Fibroblast of mammary gland (primary cell): ENCODE measurements around the gene EXOC4.

ENCODE experiments used
- DNase-seq: peaks from one replicate; pipeline ENCODE4 v3.0.0-alpha.2; 2010; ENCODE audit warnings: low read depth
- H3K4me3 ChIP-seq: 2 replicates; pipeline ENCODE4 v1.5.1; 2011; ENCODE audit warnings: low read depth, mild to moderate bottlenecking, low read length, moderate library complexity; ENCODE audit not compliant: control insufficient read depth
- TF ChIP-seq, protein P1 (sequence below): conservative IDR thresholded peaks from 2 replicates; pipeline ENCODE4 v1.5.1; 2011; ENCODE audit warnings: low read depth, low read length, inconsistent platforms; ENCODE audit not compliant: control insufficient read depth, insufficient read depth

The EXOC4 gene

DNA sequence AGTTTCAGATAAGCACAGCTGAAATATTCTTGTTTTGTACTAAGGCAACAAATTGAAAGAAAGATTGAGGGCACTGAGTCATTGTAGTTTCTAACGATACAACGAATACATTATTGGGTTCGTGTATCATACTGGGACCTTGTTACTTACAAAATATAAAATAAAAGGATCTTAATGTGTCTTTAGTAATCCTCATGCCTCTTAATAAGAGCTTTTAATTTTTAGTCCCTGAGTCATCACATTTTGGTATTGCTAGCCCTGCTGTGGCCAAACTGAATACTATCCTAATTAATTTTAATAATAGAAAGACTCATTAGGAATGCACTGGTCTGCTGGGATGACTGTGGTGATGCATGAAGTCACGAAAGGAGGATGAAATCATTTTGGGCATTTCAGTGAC lies 309.7 kb downstream of the EXOC4 start:
- TF ChIP-seq, protein P1, sequence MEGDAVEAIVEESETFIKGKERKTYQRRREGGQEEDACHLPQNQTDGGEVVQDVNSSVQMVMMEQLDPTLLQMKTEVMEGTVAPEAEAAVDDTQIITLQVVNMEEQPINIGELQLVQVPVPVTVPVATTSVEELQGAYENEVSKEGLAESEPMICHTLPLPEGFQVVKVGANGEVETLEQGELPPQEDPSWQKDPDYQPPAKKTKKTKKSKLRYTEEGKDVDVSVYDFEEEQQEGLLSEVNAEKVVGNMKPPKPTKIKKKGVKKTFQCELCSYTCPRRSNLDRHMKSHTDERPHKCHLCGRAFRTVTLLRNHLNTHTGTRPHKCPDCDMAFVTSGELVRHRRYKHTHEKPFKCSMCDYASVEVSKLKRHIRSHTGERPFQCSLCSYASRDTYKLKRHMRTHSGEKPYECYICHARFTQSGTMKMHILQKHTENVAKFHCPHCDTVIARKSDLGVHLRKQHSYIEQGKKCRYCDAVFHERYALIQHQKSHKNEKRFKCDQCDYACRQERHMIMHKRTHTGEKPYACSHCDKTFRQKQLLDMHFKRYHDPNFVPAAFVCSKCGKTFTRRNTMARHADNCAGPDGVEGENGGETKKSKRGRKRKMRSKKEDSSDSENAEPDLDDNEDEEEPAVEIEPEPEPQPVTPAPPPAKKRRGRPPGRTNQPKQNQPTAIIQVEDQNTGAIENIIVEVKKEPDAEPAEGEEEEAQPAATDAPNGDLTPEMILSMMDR = no peak
- H3K4me3 ChIP-seq = no peak overlapping the region
- peak; percentile 51 for DNase-seq

DNA sequence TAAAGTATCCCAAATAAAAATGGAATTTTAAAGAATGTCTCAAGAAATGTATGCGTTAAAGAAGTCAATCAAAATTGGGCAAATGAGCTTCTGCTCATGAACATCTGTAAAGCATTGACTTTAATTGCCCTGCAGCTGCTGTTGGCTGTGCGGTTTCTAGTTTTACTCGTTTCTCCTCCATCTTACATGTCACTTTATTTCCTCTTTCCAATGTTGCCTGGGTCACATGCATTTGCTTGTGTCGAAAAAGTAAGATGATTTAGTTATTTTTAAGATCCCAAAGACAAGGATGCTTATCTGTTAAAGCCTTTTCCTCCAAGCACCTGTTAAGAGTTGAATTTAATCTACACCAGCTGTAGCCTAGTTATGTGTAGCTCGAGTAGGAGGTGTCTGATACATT lies 310.4 kb downstream of the EXOC4 start:
- H3K4me3 ChIP-seq = no peak overlapping the region
- no peak for DNase-seq
- TF ChIP-seq, protein P1 = no peak

- H3K4me3 ChIP-seq = no peak overlapping the region
- TF ChIP-seq, protein P1 = no peak
These were observed 311.6 kb downstream of the EXOC4 start for GRCh38 chr7:133564484-133564883.

DNA sequence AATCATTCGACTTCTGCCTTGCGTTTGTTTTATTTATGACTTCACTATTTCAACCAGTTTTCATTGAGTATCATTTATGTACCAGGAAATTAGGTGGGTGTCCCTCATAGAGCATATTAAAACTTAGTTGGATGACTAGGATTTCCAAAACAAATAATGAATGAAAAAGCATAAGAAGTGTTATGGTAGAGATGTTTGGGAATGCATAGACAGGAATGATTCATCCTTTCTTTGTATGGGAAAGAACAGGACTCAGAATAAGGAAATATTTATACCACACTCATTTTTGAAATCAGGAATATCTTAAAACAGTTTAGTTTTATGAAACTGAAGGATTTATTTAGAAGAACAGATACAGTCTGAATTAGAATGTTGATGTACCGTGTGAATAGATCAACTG lies 315.7 kb downstream of the EXOC4 start:
- H3K4me3 ChIP-seq = no peak overlapping the region
- DNase-seq = no peak
- TF ChIP-seq, protein P1 = no peak

More at GRCh38 chr7:133564484-133564883, 311.6 kb downstream of the EXOC4 start:
- no peak for DNase-seq

- DNase-seq = peak; percentile 26
- H3K4me3 ChIP-seq = no peak overlapping the region
- TF ChIP-seq, protein P1 = no peak
These were observed 317.4 kb downstream of the EXOC4 start for GRCh38 chr7:133570321-133570720.

DNA sequence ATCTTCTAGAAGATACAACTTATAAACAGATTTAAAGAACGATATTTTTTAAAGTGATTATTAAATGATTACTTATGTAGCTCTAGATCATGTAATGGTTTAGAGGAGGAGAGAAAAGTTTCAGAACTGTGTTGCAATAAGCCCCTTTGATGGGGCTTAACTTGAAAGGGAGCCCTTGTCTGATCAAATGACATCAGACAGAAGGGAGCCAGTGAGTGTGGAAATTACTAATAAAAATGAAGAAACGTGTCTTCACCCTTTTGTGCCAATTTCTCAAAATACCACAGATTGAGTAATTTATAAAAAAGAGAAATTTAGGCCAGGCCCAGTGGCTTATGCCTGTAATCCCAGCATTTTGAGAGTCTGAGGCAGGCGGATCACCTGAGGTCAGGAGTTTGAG lies 318.2 kb downstream of the EXOC4 start:
- H3K4me3 ChIP-seq = no peak overlapping the region
- peak; percentile 31 for DNase-seq
- TF ChIP-seq, protein P1 = no peak

- no peak overlapping the region for H3K4me3 ChIP-seq
- DNase-seq = no peak
- TF ChIP-seq, protein P1 = no peak
These were observed 319.2 kb downstream of the EXOC4 start for GRCh38 chr7:133572087-133572486.
